Mesendoderm (in vitro differentiated cells): ENCODE data around the gene ALAS1.

ENCODE experiments used
- DNase-seq: peaks from one replicate; pipeline ENCODE4 v3.0.0; 2013
- H2AK5ac ChIP-seq: 2 replicates; pipeline ENCODE4 v1.6.1; 2013; ENCODE audit warnings: low read length, inconsistent platforms
- H2BK120ac ChIP-seq: 2 replicates; pipeline ENCODE4 v1.6.1; 2013; ENCODE audit warnings: low read depth, mild to moderate bottlenecking, low read length, moderate library complexity, mixed read lengths
- H2BK15ac ChIP-seq: replicated peaks from 2 replicates; pipeline ENCODE4 v1.6.1; 2013; ENCODE audit warnings: low read depth, mild to moderate bottlenecking, moderate library complexity
- H2BK5ac ChIP-seq: 2 replicates; pipeline ENCODE4 v1.6.1; 2013; ENCODE audit warnings: low read length, inconsistent platforms
- H3K18ac ChIP-seq: 2 replicates; pipeline ENCODE4 v1.6.1; 2013; ENCODE audit warnings: mild to moderate bottlenecking, low read length, mixed read lengths
- H3K23ac ChIP-seq: one replicate; pipeline ENCODE4 v1.6.1; 2013; ENCODE audit warnings: low read length
- H3K27ac ChIP-seq: 2 replicates; pipeline ENCODE4 v1.5.1; 2013; ENCODE audit warnings: low read depth, mild to moderate bottlenecking, inconsistent platforms, low read length, moderate library complexity
- H3K27me3 ChIP-seq: 2 replicates; pipeline ENCODE4 v1.6.1; 2013; ENCODE audit warnings: low read length, control low read depth, mild to moderate bottlenecking, inconsistent platforms; ENCODE audit not compliant: insufficient read depth, poor library complexity
- H3K36me3 ChIP-seq: 2 replicates; pipeline ENCODE4 v1.6.1; 2013; ENCODE audit warnings: low read length, inconsistent platforms; ENCODE audit not compliant: control insufficient read depth, insufficient read depth
- H3K4ac ChIP-seq: one replicate; pipeline ENCODE4 v1.6.1; 2013; ENCODE audit warnings: low read depth, mild to moderate bottlenecking, low read length, moderate library complexity
- H3K4me1 ChIP-seq: 2 replicates; pipeline ENCODE4 v1.6.1; 2013; ENCODE audit warnings: low read depth, low read length, inconsistent platforms; ENCODE audit not compliant: control insufficient read depth
- H3K4me2 ChIP-seq: 2 replicates; pipeline ENCODE4 v1.6.1; 2013; ENCODE audit warnings: low read length
- H3K4me3 ChIP-seq: 2 replicates; pipeline ENCODE4 v1.5.1; 2013; ENCODE audit warnings: mild to moderate bottlenecking, low read length
- H3K56ac ChIP-seq: one replicate; pipeline ENCODE4 v1.6.1; 2013; ENCODE audit warnings: low read length
- H3K79me1 ChIP-seq: 2 replicates; pipeline ENCODE4 v1.6.1; 2013; ENCODE audit warnings: low read length, inconsistent platforms
- H3K79me2 ChIP-seq: 2 replicates; pipeline ENCODE4 v1.6.1; 2013; ENCODE audit warnings: mild to moderate bottlenecking, low read length; ENCODE audit not compliant: control insufficient read depth, insufficient read depth
- H3K9ac ChIP-seq: 2 replicates; pipeline ENCODE4 v1.6.1; 2013; ENCODE audit warnings: low read length, inconsistent platforms
- H4K5ac ChIP-seq: one replicate; pipeline ENCODE4 v1.6.1; 2013; ENCODE audit warnings: low read length
- H4K8ac ChIP-seq: one replicate; pipeline ENCODE4 v1.6.1; 2013; ENCODE audit warnings: low read depth, mild to moderate bottlenecking, control low read depth, low read length, moderate library complexity
- WGBS: extraction: QIAGEN DNeasy Blood & Tissue Kit; methylation state at CpG from one replicate; pipeline ENCODE4 v1.1.7; 2013; ENCODE audit warnings: low lambda C conversion rate, missing lambda C conversion rate; ENCODE audit not compliant: insufficient coverage; ENCODE audit errors: extremely low coverage; 5-methylcytosine and 5-hydroxymethylcytosine counted together

ALAS1 gene

GRCh38 chr3:52232279-52233107 is 34.5 kb downstream of the ALAS1 start:
- Histone ChIP-seq H3K9ac (peak overlapping the region; percentile 17), H2BK15ac (no peak overlapping the region), H4K8ac (no peak overlapping the region), H3K79me2 (no peaks in the 10 kb centered on the region), H3K36me3 (peaks cover 8% of the 10 kb centered on the region), H3K18ac (no peak overlapping the region), H3K23ac (no peak overlapping the region), H3K4me1 (peaks cover 3% of the 10 kb centered on the region), H3K4me2 (no peak overlapping the region), H3K27ac (no peak overlapping the region), H3K79me1 (peaks cover 1% of the 10 kb centered on the region), H2BK5ac (no peak overlapping the region), H4K5ac (no peak overlapping the region), H3K4me3 (no peak overlapping the region), H2AK5ac (no peak overlapping the region), H3K27me3 (no peaks in the 10 kb centered on the region), H3K4ac (no peak overlapping the region), H2BK120ac (no peak overlapping the region), H3K56ac (no peak overlapping the region)
- WGBS, result no CpG with 5 or more reads among the region's 28 CpGs
- no peak for DNase-seq

DNA sequence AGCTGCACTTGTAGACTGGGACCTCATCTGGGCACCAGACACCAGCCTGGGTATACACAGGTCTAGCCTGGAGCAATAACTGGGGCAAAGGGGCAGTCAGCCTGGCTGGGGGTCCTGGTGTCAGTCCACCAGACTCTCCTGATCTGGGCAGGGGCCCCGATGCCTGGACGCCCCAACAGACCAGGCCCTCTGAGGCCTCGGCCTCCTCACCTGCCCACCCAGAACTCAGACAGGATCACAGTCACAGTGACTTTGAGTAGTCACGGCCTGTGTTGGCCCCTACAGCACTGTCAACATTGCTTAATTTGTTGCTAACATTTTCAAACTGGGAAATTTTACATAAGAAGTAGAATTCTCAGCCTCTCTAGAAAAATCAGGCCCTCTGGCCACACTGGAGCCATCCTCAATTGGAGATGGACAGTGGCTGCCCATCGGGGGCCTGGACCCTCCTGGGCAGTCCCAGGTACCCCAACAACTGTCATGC is 35.2 kb downstream of the ALAS1 start:
- peaks cover 3% of the 10 kb centered on the region for H3K4me1 ChIP-seq
- H4K8ac ChIP-seq, result no peak overlapping the region
- H3K4me3 ChIP-seq, result no peak overlapping the region
- no peak overlapping the region for H3K4me2 ChIP-seq
- no peak overlapping the region for H3K4ac ChIP-seq
- H3K18ac ChIP-seq, result no peak overlapping the region
- no peak for DNase-seq
- peaks cover 1% of the 10 kb centered on the region for H3K79me1 ChIP-seq
- no peak overlapping the region for H2AK5ac ChIP-seq
- H2BK15ac ChIP-seq, result no peak overlapping the region
- H3K27me3 ChIP-seq, result no peaks in the 10 kb centered on the region
- H3K56ac ChIP-seq, result no peak overlapping the region
- peak overlapping the region; percentile 17 for H3K9ac ChIP-seq
- H3K27ac ChIP-seq, result no peak overlapping the region
- H3K36me3 ChIP-seq, result peaks cover 8% of the 10 kb centered on the region
- no peak overlapping the region for H4K5ac ChIP-seq
- no CpG with 5 or more reads among the region's 5 CpGs for WGBS
- H3K23ac ChIP-seq, result no peak overlapping the region
- H2BK5ac ChIP-seq, result no peak overlapping the region
- no peaks in the 10 kb centered on the region for H3K79me2 ChIP-seq
- no peak overlapping the region for H2BK120ac ChIP-seq

DNA sequence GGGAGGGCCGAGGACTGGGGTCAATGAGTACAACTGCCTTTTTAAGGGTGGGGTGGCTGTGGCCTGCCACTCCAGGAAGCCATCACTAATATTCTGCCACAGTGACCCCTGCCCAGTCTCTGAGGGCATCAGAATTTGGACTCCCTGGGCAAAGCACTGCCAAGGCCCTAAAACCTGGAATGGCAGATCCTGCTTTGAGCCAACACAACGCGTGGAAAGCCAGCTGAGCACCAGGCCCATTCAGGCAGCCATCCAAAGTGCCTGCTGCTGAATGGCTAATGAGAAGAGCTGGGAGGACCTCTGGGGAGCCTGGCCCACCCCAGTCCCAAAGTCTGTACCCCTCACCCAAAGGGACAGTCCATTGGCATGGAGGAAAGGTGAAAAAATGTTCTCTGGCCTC is 36.0 kb downstream of the ALAS1 start:
- H3K56ac ChIP-seq, result no peak overlapping the region

GRCh38 chr3:52234516-52235447 is 36.8 kb downstream of the ALAS1 start:
- Histone ChIP-seq H3K23ac (no peak overlapping the region), H3K56ac (no peak overlapping the region), H3K9ac (no peak overlapping the region), H3K18ac (no peak overlapping the region), H4K5ac (no peak overlapping the region), H2BK120ac (no peak overlapping the region), H4K8ac (no peak overlapping the region), H3K27ac (no peak overlapping the region), H3K27me3 (no peaks in the 10 kb centered on the region), H2BK15ac (no peak overlapping the region), H2BK5ac (no peak overlapping the region), H3K79me2 (peaks cover 2% of the 10 kb centered on the region), H3K4ac (no peak overlapping the region), H3K79me1 (peaks cover 4% of the 10 kb centered on the region), H3K4me3 (no peak overlapping the region), H3K4me2 (no peak overlapping the region), H3K4me1 (peaks cover 5% of the 10 kb centered on the region), H3K36me3 (peaks cover 4% of the 10 kb centered on the region), H2AK5ac (no peak overlapping the region)
- DNase-seq, result no peak
- no CpG with 5 or more reads among the region's 15 CpGs for WGBS

More for the DNA sequence above, 36.0 kb downstream of the ALAS1 start:
- no peak overlapping the region for H3K4ac ChIP-seq
- no peak overlapping the region for H3K4me3 ChIP-seq
- H3K27me3 ChIP-seq, result no peaks in the 10 kb centered on the region
- peaks cover 2% of the 10 kb centered on the region for H3K79me2 ChIP-seq
- no peak overlapping the region for H3K9ac ChIP-seq
- no peak overlapping the region for H3K4me2 ChIP-seq
- H3K27ac ChIP-seq, result no peak overlapping the region
- no peak overlapping the region for H2BK120ac ChIP-seq
- H4K8ac ChIP-seq, result no peak overlapping the region
- no peak overlapping the region for H3K18ac ChIP-seq
- H3K4me1 ChIP-seq, result peaks cover 5% of the 10 kb centered on the region
- peaks cover 4% of the 10 kb centered on the region for H3K79me1 ChIP-seq
- no CpG with 5 or more reads among the region's 3 CpGs for WGBS
- no peak for DNase-seq
- H3K23ac ChIP-seq, result no peak overlapping the region
- H2BK15ac ChIP-seq, result no peak overlapping the region
- no peak overlapping the region for H2AK5ac ChIP-seq
- no peak overlapping the region for H2BK5ac ChIP-seq
- peaks cover 8% of the 10 kb centered on the region for H3K36me3 ChIP-seq
- H4K5ac ChIP-seq, result no peak overlapping the region

- Histone ChIP-seq H3K27me3 (no peaks in the 10 kb centered on the region), H3K56ac (no peak overlapping the region)
Measured at GRCh38 chr3:52236424-52236886, 38.5 kb downstream of the ALAS1 start.

More at GRCh38 chr3:52236424-52236886, 38.5 kb downstream of the ALAS1 start:
- no peak for DNase-seq
- Histone ChIP-seq H3K4ac (no peak overlapping the region), H4K8ac (no peak overlapping the region), H3K4me1 (peaks cover 13% of the 10 kb centered on the region), H3K36me3 (no peaks in the 10 kb centered on the region), H3K4me3 (no peak overlapping the region), H3K27ac (no peak overlapping the region), H3K23ac (no peak overlapping the region), H2BK120ac (no peak overlapping the region), H2BK5ac (no peak overlapping the region), H2AK5ac (no peak overlapping the region), H3K9ac (no peak overlapping the region), H4K5ac (no peak overlapping the region), H3K79me2 (peaks cover 2% of the 10 kb centered on the region), H2BK15ac (no peak overlapping the region), H3K79me1 (peaks cover 4% of the 10 kb centered on the region), H3K18ac (no peak overlapping the region), H3K4me2 (no peak overlapping the region)
- WGBS, result no CpG with 5 or more reads among the region's 5 CpGs
